CD14-positive monocyte (primary cell): ENCODE results near the gene TSHZ2. TPM values are rescaled to one million over a fixed set of nuclear protein-coding genes. Genes with fewer than 3 reads are reported as not detected.

Experiments
- DNase-seq, 3 donors: peaks; one replicate each; pipeline ENCODE4 v3.0.0-alpha.2; 2011 to 2022
- H2AFZ ChIP-seq: 2 replicates; pipeline ENCODE4 v1.6.0; 2012; ENCODE audit warnings: mild to moderate bottlenecking, low read depth, low read length, inconsistent platforms; ENCODE audit not compliant: insufficient read depth, poor library complexity, severe bottlenecking
- H3K27ac ChIP-seq, 2 donors: 1 replicate in 1 of 2; 2 replicates in 1 of 2; pipeline ENCODE4 v1.5.1; 2012 to 2013; ENCODE audit warnings: low read length in 2 of 2, control low read depth in 1 of 2, inconsistent platforms in 1 of 2, low read depth in 1 of 2, mild to moderate bottlenecking in 1 of 2
- H3K27me3 ChIP-seq, 2 donors: one replicate each; pipeline versions ENCODE4 v1.6.0 to v1.6.1; 2011 to 2013; ENCODE audit warnings: low read length in 2 of 2; ENCODE audit not compliant: control insufficient read depth in 2 of 2, insufficient read depth in 2 of 2
- H3K36me3 ChIP-seq, 2 donors: replicated peaks in 1 of 2; 1 replicate in 1 of 2; 2 replicates in 1 of 2; pipeline versions ENCODE4 v1.5.1 to v1.6.1; 2012 to 2013; ENCODE audit warnings: low read length in 2 of 2, control low read depth in 1 of 2, inconsistent platforms in 1 of 2, mild to moderate bottlenecking in 1 of 2; ENCODE audit not compliant: insufficient read depth in 2 of 2, control insufficient read depth in 1 of 2
- H3K4me1 ChIP-seq, 2 donors: 1 replicate in 1 of 2; 2 replicates in 1 of 2; pipeline versions ENCODE4 v1.5.1 to v1.6.1; 2012 to 2013; ENCODE audit warnings: low read length in 2 of 2, control low read depth in 1 of 2, inconsistent platforms in 1 of 2, mild to moderate bottlenecking in 1 of 2, moderate library complexity in 1 of 2; ENCODE audit not compliant: insufficient read depth in 2 of 2, control insufficient read depth in 1 of 2
- H3K4me2 ChIP-seq: replicated peaks from 2 replicates; pipeline ENCODE3; 2012; ENCODE audit warnings: low read length, moderate library complexity, mild to moderate bottlenecking; ENCODE audit not compliant: poor library complexity, severe bottlenecking; ENCODE audit errors: extremely low read depth
- H3K4me3 ChIP-seq, 3 experiments: fragments of 200-600 bp in 1 of 3; sonication (generic) in 1 of 3; replicated peaks in 1 of 3; 1 replicate in 2 of 3; 2 replicates in 1 of 3; pipeline ENCODE4 v1.5.1; 2011 to 2013; ENCODE audit warnings: low read length in 3 of 3, mild to moderate bottlenecking in 3 of 3, control low read depth in 2 of 3, low read depth in 2 of 3, inconsistent platforms in 1 of 3, moderate library complexity in 1 of 3
- H3K79me2 ChIP-seq: 2 replicates; pipeline ENCODE4 v1.6.0; 2012; ENCODE audit warnings: mild to moderate bottlenecking, control low read depth, inconsistent platforms, low read length, moderate library complexity; ENCODE audit not compliant: insufficient read depth
- H3K9ac ChIP-seq: 2 replicates; pipeline ENCODE4 v1.6.0; 2017; ENCODE audit warnings: low read length, mild to moderate bottlenecking; ENCODE audit not compliant: insufficient read depth, poor library complexity, severe bottlenecking
- H3K9me3 ChIP-seq, 2 donors: replicated peaks in 1 of 2; 1 replicate in 1 of 2; 2 replicates in 1 of 2; pipeline versions ENCODE4 v1.5.1 to v1.6.1; 2012 to 2013; ENCODE audit warnings: low read length in 2 of 2, control low read depth in 1 of 2; ENCODE audit not compliant: control insufficient read depth in 1 of 2, insufficient read depth in 1 of 2
- H4K20me1 ChIP-seq: 2 replicates; pipeline ENCODE4 v1.6.0; 2012; ENCODE audit warnings: mild to moderate bottlenecking, low read length, control low read depth, moderate library complexity; ENCODE audit not compliant: insufficient read depth
- H3K27ac Mint-ChIP-seq, 7 donors: one replicate each; pipeline ENCODE4 v1.8.0; 2020; ENCODE audit warnings: mild to moderate bottlenecking in 7 of 7, mixed read lengths in 7 of 7, moderate library complexity in 6 of 7, inconsistent platforms in 2 of 7
- H3K27me3 Mint-ChIP-seq, 3 donors: one replicate each; pipeline ENCODE4 v1.8.0; 2021 to 2022; ENCODE audit warnings: low read depth in 3 of 3, mild to moderate bottlenecking in 3 of 3, mixed read lengths in 3 of 3, moderate library complexity in 3 of 3, inconsistent platforms in 1 of 3
- H3K36me3 Mint-ChIP-seq, 2 donors: one replicate each; pipeline ENCODE4 v1.8.0; 2020; ENCODE audit warnings: mixed read lengths in 2 of 2, inconsistent platforms in 1 of 2, mild to moderate bottlenecking in 1 of 2
- H3K4me1 Mint-ChIP-seq: one replicate; pipeline ENCODE4 v1.8.0; 2020; ENCODE audit warnings: mild to moderate bottlenecking, mixed read lengths
- H3K4me3 Mint-ChIP-seq, 2 donors: one replicate each; pipeline ENCODE4 v1.8.0; 2020; ENCODE audit warnings: mild to moderate bottlenecking in 2 of 2, mixed read lengths in 2 of 2, moderate library complexity in 1 of 2
- H3K9me3 Mint-ChIP-seq, 7 donors: one replicate each; pipeline ENCODE4 v1.8.0; 2020 to 2022; ENCODE audit warnings: mixed read lengths in 7 of 7, mild to moderate bottlenecking in 6 of 7, moderate library complexity in 6 of 7, inconsistent platforms in 2 of 7
- CTCF ChIP-seq: fragments of 200-600 bp; IDR thresholded peaks from one replicate; pipeline ENCODE4 v1.8.0; 2022; ENCODE audit warnings: antibody characterized with exemption, mild to moderate bottlenecking
- WGBS: methylation state at CpG from one replicate; pipeline ENCODE4 v1.1.5; 2013; ENCODE audit warnings: missing lambda C conversion rate; ENCODE audit not compliant: insufficient coverage; 5-methylcytosine and 5-hydroxymethylcytosine counted together
- intact Hi-C, 2 donors: fragments of 100-400 bp; cut with micrococcal nuclease; formaldehyde crosslinking; loops; one replicate each; pipeline versions ENCODE4 v1.15.0 to v1.15.1; 2023
- polyA plus RNA-seq, 3 donors: library from polyadenylated mRNA; depleted of rRNA in 1 of 3; unstranded in 2 of 3; stranded (reverse) in 1 of 3; fragments of 300-500 nt in 2 of 3; fragments of >200 nt in 1 of 3; fragmentation: Illumina TruSeq in 2 of 3; gene quantifications; 1 replicate in 2 of 3; 2 replicates in 1 of 3; pipeline ENCODE4 v1.2.3, GENCODE V29; 2012 to 2021

The TSHZ2 gene
- polyA plus RNA-seq, 3 donors, result not detected

DNA sequence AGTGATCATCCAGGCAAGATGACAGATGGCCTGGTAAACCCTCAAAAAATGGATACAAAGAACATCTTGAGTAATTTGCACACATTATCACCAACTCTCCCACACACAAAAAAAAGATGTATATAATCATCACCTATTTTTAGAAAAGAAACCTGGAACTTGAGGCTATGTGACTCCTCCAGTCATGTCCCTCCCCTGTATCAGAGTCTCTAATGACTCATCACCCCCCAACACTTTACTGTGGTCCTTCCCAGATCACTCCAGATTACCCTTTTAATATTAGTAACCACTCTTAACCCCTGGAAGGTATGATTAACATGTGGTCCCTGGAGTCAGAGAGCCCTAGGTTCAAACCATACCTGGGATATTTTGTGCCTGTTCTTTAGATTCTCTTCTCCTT is 476.7 kb downstream of the TSHZ2 start:
- peaks cover 0 to 2% (median 1%) of the 10 kb centered on the region in 3 donors for H3K27me3 Mint-ChIP-seq
- no peak overlapping the region for H3K4me3 Mint-ChIP-seq
- no peak for TF ChIP-seq CTCF

DNA sequence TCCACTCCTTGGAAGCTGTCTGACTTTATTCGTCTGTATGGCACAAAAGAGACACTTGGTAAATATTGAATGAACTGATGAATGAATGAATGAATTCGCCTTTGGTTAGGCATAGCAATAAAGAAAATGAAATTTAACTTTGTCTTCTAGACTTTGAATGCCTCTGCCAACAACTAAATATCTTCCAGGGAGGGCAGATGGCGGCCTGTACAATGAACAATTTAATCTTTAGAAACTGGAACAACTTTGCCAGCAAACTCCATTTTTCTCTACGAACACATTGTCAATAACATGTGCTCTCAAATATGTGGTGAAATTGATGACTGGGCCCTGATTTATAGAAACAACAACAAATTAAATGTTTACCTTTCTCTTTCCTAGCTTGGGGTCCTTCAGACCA is 480.9 kb downstream of the TSHZ2 start:
- Histone ChIP-seq H3K9me3 (peaks cover 19 to 38% of the 10 kb centered on the region in 2 donors), H3K4me2 (no peak overlapping the region), H3K27me3 (no peaks in the 10 kb centered on the region), H3K4me1 (no peaks in the 10 kb centered on the region), H3K9ac (no peak overlapping the region), H2AFZ (no peak overlapping the region), H4K20me1 (no peaks in the 10 kb centered on the region), H3K4me3 (no peak overlapping the region), H3K36me3 (no peaks in the 10 kb centered on the region), H3K79me2 (no peaks in the 10 kb centered on the region), H3K27ac (no peak overlapping the region)
- peaks cover 0 to 1% (median 0%) of the 10 kb centered on the region in 3 donors for H3K27me3 Mint-ChIP-seq
- H3K36me3 Mint-ChIP-seq, result no peaks in the 10 kb centered on the region
- no peak overlapping the region for H3K4me3 Mint-ChIP-seq
- peaks cover 17 to 51% (median 39%) of the 10 kb centered on the region in 7 donors for H3K9me3 Mint-ChIP-seq
- no peak for DNase-seq
- H3K27ac Mint-ChIP-seq, result no peak overlapping the region
- TF ChIP-seq CTCF, result no peak
- peaks cover under 1% of the 10 kb centered on the region for H3K4me1 Mint-ChIP-seq
- WGBS, result no CpG with 5 or more reads among the region's 4 CpGs
- intact Hi-C loops, result no loop called here

More for the DNA sequence above, 476.7 kb downstream of the TSHZ2 start:
- Mint-ChIP-seq H3K36me3 (no peaks in the 10 kb centered on the region), H3K9me3 (peaks cover 14 to 59% (median 41%) of the 10 kb centered on the region in 7 donors), H3K27ac (no peak overlapping the region), H3K4me1 (peaks cover 19% of the 10 kb centered on the region)
- no peak overlapping the region for H2AFZ ChIP-seq
- H3K9ac ChIP-seq, result no peak overlapping the region
- no peak for DNase-seq
- H3K9me3 ChIP-seq, result peaks cover 25 to 39% of the 10 kb centered on the region in 2 donors
- no peak overlapping the region for H3K4me2 ChIP-seq
- no peaks in the 10 kb centered on the region for H3K27me3 ChIP-seq
- no peaks in the 10 kb centered on the region for H4K20me1 ChIP-seq
- no peaks in the 10 kb centered on the region for H3K36me3 ChIP-seq
- H3K79me2 ChIP-seq, result no peaks in the 10 kb centered on the region
- H3K27ac ChIP-seq, result no peak overlapping the region
- intact Hi-C loops, result no loop called here
- peak overlapping the region in 1 of 3 experiments; percentile 12 for H3K4me3 ChIP-seq
- peaks cover 10 to 15% of the 10 kb centered on the region in 2 donors for H3K4me1 ChIP-seq
